HG03064 (cell line): Measurements from ENCODE around the gene PAK1IP1.
"Not testable (repeated sequence)": the region's sequence is repeated elsewhere in the genome, so short reads cannot be mapped to it uniquely, and the experiment has no call there.

Experiments used
- ATAC-seq: cut with Tn5 transposase; IDR thresholded peaks from one replicate; pipeline ENCODE4 v1.9.1; 2021; ENCODE audit warnings: low read depth; ENCODE audit not compliant: unreplicated experiment

The PAK1IP1 gene

DNA sequence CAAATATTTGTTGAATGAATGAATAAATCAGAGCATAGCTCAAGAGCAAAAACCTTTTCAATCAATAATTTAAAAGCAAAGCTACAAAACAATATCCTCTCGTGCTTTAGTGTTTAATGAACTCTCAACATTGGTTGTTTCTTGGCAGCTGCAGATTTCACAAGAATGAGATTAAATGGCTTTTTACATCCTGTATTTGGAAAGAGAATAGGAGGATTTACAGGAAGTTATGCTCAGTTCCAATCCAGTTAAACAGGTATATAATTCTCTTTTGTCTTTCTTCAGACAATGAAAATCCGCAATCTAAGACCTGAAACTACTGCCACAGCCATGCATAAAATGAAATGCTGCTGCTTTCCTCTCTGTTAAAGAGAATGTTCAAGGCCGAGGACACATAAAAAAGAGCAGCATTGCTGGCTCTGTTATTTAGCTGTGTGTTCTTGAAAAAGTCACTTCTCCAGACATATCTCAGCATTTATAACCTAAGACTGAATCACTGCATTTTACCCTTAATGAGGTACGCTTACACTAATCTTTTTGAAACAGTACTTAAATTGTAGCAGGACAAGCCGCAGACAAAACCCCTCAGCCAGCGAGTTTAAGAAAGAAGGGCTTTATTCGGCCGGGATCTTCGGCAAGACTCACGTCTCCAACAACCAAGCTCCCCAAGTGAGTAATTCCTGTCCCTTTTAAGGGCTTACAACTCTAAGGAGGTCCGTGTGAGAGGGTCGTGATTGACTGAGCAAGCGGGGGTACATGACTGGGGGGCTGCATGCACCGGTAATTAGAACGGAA lies 3.9 kb upstream of the PAK1IP1 start:
- no peak for ATAC-seq

DNA sequence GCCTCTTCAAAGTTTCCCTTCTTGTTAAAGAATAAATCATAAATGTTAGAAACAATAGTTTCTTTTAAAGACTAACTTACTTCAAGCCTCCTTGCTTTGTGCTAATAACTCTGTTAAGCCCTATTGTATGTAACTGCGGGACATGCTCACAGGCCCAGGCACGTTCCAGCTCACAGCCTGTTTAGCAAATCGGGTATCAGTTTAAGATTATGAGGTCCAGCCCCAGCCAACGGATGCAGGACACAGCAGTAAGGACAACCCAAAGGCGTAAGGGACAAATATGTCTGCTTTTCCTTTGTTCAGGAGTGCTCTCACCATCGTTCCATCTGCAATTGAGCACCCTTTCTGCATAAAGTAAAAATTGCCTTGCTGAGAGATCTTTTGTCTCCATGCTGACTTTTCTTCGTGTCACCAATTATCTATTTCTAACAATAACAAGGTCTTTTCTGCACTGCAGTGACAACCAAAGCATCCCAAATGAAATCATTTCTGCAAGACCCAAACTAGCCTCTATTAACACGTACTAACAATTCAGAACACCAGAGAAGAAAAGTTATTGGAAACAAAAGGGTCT lies 1.7 kb upstream of the PAK1IP1 start:
- no peak for ATAC-seq

- ATAC-seq: no peak
These were observed 400 bp downstream of the PAK1IP1 start for GRCh38 chr6:10695086-10695657.

- ATAC-seq: no peak
These were observed 1.9 kb downstream of the PAK1IP1 start for GRCh38 chr6:10696655-10697054.

DNA sequence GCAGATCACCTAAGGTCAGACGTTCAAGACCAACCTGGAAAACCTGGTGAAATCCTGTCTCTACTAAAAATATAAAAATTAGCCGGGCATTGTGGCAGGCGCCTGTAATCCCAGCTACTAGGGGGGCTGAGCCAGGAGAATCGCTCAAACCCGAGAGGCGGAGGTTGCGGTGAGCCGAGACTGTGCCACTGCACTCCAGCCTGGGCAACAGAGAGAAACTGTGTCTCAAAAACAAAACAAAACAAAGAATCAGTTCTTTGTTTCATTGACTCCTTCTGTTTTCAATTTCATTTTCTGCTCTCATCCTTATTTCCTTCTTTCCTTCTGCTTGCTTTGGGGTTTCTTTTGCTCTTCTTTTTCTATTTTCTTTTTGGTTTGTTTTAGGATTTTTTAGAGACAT lies 19.2 kb downstream of the PAK1IP1 start:
- ATAC-seq: no peak

DNA sequence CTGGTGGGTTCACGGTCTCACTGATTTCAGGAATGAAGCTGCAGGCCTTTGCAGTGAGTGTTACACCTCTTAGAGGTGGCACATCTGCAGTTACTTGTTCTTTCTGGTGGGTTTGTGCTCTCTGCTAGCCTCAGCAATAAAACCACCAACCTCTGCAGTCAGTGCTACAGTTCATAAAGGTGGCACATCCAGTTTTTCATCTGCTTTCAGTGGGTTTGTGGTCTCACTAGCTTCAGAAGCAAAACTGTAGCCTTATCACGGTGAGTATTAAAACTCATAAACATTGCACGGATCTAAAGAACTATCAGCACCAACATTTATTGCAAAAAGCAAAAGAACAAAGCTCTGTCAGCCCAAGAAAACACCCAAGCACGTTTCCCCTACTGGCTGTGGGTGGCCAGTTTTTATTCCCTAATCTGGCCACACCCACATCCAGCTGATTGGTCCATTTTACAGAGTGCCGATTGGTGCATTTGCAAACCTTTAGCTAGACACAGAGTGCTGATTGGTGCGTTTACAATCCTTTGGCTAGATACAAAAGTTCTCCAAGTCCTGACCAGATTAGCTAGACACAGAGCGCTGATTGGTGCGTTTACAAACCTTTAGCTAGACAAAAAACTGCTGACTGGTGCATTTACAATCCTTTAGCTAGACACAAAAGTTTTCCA lies 24.7 kb downstream of the PAK1IP1 start:
- ATAC-seq: no peak

DNA sequence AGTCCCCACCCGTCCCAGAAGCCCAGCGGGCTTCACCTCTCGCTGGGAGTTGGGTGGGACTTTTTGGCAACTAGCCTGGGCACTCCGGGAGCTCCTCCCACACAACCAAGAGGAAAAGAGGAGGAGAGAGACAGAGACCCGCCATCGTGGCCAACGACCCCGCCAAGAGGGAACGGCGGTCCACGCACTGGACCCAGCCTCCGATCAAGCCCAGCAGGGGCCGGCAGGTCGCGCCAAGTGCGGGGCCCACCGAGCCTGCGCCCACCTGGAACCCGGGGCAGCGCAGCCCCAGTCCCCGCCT lies 25.1 kb downstream of the PAK1IP1 start:
- no peak for ATAC-seq

- no peak for ATAC-seq
These were observed 25.6 kb downstream of the PAK1IP1 start for GRCh38 chr6:10720265-10720959.

GRCh38 chr6:10720960-10721849 lies 26.4 kb downstream of the PAK1IP1 start:
- not testable (repeated sequence) for ATAC-seq

GRCh38 chr6:10721850-10722569 lies 27.2 kb downstream of the PAK1IP1 start:
- ATAC-seq: no peak

DNA sequence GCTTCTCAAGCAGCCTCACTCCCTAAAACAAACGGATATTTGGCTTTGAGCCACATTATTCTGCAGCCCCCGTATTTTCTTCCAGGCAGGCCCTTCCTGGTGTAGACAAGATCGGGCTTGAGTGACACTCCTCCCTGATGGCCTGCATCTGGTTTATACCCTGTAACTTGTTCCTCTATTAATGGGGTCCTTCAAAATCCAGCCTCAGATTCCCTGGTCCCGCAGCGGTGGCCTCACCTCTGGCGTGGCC lies 27.7 kb downstream of the PAK1IP1 start:
- ATAC-seq: no peak

DNA sequence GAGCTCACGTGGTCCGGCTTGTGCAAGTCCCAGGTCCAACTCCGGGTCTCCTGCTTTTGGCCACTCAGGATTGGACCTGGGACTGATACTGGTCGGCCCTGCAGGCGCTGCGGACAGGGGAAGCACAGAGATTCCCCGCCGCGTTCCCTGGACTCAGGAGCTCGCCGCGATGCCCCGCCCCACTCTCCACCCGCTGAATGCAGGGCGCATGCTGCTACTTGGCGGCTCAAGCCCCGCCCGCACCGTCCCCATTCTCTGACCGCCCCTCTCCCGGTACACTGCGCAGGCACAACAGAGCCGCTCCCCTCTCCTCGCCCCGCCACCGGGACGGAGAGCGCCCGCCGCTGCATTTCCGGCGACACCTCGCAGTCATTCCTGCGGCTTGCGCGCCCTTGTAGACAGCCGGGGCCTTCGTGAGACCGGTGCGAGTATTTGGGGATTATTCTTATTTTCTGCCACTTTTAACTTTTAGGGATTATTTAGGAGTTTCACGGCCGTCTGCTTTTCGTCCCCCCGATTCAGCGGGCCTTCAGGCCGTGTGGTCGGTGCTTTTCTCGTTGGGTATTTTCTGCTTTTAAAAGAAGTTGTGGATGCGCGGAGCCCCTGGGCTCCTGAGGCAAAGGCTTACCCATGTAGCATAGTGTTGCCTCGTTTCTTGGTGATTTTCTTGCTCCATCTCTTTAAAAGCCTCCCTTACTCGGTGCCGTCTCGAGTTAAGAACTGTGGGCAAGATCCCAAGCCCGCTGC lies 28.2 kb downstream of the PAK1IP1 start, which contains the start of gene TMEM14C:
TMEM14C (plus strand) TSS at position 251 of the 747 bp plus-strand sequence. CDS start 1,544 bp downstream, outside the sequence.
- ATAC-seq: peak; percentile 98

- ATAC-seq: no peak
These were observed 28.8 kb downstream of the PAK1IP1 start for GRCh38 chr6:10723567-10723881.

- no peak for ATAC-seq
These were observed 30.3 kb downstream of the PAK1IP1 start for GRCh38 chr6:10725044-10725443.

DNA sequence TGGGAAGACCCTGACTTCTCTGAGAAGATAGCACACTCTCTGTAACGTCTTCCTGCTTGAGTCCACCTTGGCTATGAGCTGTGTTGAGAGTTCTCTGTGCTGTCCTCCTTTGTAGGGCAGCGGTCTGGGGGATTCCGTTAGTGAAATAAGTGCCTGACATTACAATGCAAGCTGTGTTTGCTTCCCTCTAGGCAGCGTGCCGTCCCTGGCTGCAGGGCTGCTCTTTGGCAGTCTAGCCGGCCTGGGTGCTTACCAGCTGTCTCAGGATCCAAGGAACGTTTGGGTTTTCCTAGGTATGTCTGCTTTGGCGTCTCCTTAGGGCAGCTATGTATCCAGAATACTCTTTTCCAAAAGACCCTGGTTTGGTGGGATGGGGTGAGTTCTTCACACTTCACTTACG lies 30.9 kb downstream of the PAK1IP1 start:
- ATAC-seq: no peak

DNA sequence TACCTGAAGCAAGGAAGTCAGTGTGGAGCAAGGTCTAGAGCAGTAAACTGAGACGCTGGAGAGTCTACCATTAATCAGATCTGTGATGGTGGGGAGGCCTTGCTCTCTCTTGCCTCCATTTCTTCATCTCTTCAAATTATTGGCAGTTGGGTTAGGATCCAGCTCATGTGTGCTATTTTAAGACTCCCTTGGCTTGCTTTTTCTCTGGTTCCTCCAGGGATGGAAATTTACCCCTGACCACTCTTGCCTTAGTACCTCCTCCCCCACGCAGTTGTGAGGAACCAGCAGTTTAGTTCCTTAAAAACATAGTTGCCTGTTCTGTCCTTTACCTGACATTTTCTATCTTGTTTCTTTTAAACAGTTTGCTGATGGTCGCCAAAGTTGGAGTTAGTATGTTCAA lies 35.5 kb downstream of the PAK1IP1 start:
- no peak for ATAC-seq

DNA sequence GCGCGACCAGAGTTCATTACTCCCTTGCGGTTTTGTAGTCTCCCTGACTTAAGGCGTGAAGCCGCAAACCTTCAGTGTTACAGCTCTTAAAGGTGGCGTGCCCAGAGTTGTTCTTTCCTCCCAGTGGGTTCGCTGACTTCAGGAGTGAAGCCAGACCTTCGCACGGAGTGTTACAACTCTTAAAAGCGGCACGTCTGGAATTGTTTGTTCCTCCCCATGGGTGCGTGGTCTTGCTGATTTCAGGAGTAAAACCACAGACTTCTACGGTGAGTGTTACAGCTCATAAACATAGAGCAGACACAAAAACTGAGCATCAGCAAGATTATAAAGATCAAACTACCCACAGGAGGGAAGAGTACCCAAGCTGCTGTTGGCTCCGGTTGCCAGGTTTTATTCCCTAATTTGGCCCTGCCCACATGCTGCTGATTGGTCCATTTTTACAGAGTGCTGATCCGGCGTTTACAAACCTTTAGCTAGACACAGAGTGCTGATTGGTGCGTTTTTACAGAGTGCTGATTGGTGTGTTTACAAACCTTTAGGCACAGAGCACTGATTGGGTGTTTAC lies 38.5 kb downstream of the PAK1IP1 start:
- no peak for ATAC-seq

DNA sequence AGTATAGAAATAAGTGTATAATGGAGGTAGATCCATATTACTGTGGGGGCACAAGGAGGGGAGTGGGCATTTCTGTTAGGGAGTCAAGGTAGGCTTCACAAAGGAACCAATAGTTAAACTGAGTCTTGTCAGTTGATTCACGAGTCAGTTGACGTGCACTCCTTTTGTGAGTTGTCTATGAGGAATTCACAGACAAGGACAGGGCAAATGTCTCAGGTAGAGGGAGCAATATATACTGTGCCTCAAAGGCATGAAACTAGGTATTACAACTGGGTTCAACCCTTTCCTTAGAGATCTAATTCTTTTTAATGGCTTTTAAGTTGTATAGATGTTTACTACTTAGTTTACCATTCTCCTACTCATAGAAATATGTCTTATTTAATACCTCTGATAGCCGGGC lies 39.1 kb downstream of the PAK1IP1 start:
- ATAC-seq: no peak

DNA sequence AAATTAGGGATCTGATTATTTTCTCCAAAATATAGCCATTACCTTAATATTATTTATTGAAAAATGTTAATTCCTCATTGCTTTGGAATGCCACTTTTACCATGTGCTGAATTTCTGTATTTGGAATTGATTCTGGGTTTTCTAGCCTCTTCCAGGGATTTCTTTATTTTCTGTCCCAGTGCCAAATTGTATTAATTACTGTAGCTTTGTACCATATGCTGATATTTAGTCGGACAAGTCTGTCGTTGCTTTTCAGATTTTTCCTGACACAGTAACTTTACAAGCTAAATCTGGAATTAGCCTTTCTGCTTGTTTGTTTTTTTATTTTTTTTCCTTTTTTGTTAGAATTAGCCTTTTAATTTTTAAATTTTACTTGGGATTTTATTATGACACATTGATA lies 42.0 kb downstream of the PAK1IP1 start:
- no peak for ATAC-seq
